Bronchial epithelial cell (primary cell): ENCODE measurements around the gene INTS6L. TPM values are rescaled to one million over a fixed set of nuclear protein-coding genes. Genes with fewer than 3 reads are reported as not detected.
A peak's percentile ranks its signal among the peaks of the same experiment; 100 is the strongest.

ENCODE experiments used
- DNase-seq: peaks from one replicate; pipeline ENCODE4 v3.0.0-alpha.2; 2010; ENCODE audit warnings: low read depth
- FAIRE-seq: peaks from 2 replicates; lab custom pipeline; 2011; peaks lifted over from hg19 to GRCh38; lab: Jason Lieb, UNC
- H3K27me3 ChIP-seq: 2 replicates; pipeline ENCODE4 v1.5.1; 2011; ENCODE audit warnings: low read length; ENCODE audit not compliant: control insufficient read depth, insufficient read depth
- H3K36me3 ChIP-seq: 2 replicates; pipeline ENCODE4 v1.5.1; 2011; ENCODE audit warnings: low read length; ENCODE audit not compliant: control insufficient read depth, insufficient read depth
- H3K4me3 ChIP-seq: 2 replicates; pipeline ENCODE4 v1.5.1; 2011; ENCODE audit warnings: mild to moderate bottlenecking, low read depth, low read length, control low read depth
- total RNA-seq: library from RNA; depleted of rRNA; stranded (reverse); fragments of >200 nt; gene quantifications from 2 replicates; pipeline ENCODE4 v1.2.1, GENCODE V29; 2014
- TF ChIP-seq, protein P1 (sequence below): IDR thresholded peaks from 2 replicates; pipeline ENCODE4 v1.5.1; 2011; ENCODE audit warnings: mild to moderate bottlenecking, moderate library complexity, low read length, control low read depth, inconsistent platforms; ENCODE audit not compliant: insufficient read depth, severe bottlenecking

Gene INTS6L
- total RNA-seq, 1 donor from 2014 or later: 3.2 TPM

GRCh38 chrX:135505351-135505750 lies 15.1 kb upstream of the INTS6L start:
- FAIRE-seq (no peak), DNase-seq (peak; percentile 68)
- Histone ChIP-seq H3K27me3 (no peaks in the 10 kb centered on the region), H3K36me3 (no peaks in the 10 kb centered on the region), H3K4me3 (no peak overlapping the region)
- TF ChIP-seq, protein P1, sequence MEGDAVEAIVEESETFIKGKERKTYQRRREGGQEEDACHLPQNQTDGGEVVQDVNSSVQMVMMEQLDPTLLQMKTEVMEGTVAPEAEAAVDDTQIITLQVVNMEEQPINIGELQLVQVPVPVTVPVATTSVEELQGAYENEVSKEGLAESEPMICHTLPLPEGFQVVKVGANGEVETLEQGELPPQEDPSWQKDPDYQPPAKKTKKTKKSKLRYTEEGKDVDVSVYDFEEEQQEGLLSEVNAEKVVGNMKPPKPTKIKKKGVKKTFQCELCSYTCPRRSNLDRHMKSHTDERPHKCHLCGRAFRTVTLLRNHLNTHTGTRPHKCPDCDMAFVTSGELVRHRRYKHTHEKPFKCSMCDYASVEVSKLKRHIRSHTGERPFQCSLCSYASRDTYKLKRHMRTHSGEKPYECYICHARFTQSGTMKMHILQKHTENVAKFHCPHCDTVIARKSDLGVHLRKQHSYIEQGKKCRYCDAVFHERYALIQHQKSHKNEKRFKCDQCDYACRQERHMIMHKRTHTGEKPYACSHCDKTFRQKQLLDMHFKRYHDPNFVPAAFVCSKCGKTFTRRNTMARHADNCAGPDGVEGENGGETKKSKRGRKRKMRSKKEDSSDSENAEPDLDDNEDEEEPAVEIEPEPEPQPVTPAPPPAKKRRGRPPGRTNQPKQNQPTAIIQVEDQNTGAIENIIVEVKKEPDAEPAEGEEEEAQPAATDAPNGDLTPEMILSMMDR: no peak

DNA sequence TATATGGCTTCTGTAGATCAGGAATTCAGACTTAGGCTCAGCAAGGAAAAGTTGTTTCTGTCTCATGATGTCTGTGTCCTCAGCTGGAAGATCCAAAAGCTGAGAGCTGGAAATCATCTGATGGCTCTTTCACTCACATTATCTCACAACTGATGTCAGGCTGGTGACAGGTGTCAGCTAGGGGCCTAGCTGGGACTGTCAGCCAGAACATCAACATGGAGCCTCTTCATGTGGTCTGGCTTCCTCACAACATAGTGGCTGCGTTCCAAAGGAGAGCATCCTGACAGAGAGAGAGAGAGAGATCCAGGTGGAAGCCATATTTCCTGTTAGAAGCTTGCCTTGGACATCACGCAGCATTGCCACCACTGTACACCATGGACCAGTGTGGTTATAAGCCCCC lies 10.6 kb upstream of the INTS6L start:
- FAIRE-seq (no peak), DNase-seq (no peak)
- Histone ChIP-seq H3K27me3 (no peaks in the 10 kb centered on the region), H3K4me3 (no peak overlapping the region), H3K36me3 (no peaks in the 10 kb centered on the region)
- TF ChIP-seq, protein P1: no peak

DNA sequence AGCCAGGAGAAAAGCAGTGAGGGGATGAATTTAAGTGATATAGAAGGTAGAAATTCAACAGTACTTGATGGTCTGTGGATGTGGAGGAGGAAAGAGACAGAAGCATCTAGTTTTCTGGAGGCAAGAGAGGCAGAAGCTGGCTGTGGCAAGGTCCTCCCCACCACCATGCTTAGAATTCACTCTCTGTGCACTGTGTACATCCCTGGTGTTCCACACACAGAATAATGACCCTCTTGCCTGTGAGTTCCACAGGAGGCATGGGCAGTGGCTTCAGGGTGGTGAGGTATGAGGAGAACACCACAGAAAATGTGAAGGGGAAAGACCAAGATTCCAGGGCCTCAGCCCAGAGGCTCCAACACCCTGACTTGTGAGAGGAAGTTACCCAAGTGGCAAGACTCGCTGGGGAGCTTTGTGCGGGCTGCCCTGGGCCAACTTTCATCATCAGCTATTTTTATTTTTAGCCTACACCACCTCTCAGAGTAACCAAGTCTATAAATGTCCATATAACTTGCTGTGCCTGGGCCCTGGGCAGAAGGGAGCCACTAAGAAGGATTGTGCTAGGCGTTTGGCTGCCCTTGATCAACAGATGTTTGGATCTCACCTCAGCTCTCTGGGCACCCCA lies 7.8 kb upstream of the INTS6L start:
- Histone ChIP-seq H3K4me3 (no peak overlapping the region), H3K27me3 (no peaks in the 10 kb centered on the region), H3K36me3 (no peaks in the 10 kb centered on the region)
- FAIRE-seq (no peak), DNase-seq (no peak)
- TF ChIP-seq, protein P1: no peak

GRCh38 chrX:135513130-135513515 lies 7.3 kb upstream of the INTS6L start:
- FAIRE-seq: no peak
- Histone ChIP-seq H3K4me3 (no peak overlapping the region), H3K27me3 (no peaks in the 10 kb centered on the region), H3K36me3 (no peaks in the 10 kb centered on the region)
- no peak for DNase-seq
- TF ChIP-seq, protein P1: no peak

- H3K36me3 ChIP-seq: no peaks in the 10 kb centered on the region
- no peak for FAIRE-seq
- H3K4me3 ChIP-seq: no peak overlapping the region
- no peak for DNase-seq
- TF ChIP-seq, protein P1: no peak
- H3K27me3 ChIP-seq: no peaks in the 10 kb centered on the region
These were observed 4.1 kb upstream of the INTS6L start for GRCh38 chrX:135516376-135516775.

GRCh38 chrX:135518161-135518560 lies 2.3 kb upstream of the INTS6L start:
- Histone ChIP-seq H3K4me3 (no peak overlapping the region), H3K36me3 (no peaks in the 10 kb centered on the region), H3K27me3 (no peaks in the 10 kb centered on the region)
- DNase-seq (no peak), FAIRE-seq (no peak)
- TF ChIP-seq, protein P1: no peak
